ENCODE data around the gene ADH5.
"Not testable (repeated sequence)": the region's sequence is repeated elsewhere in the genome, so short reads cannot be mapped to it uniquely, and the experiment has no call there.

ADH5 gene

DNA sequence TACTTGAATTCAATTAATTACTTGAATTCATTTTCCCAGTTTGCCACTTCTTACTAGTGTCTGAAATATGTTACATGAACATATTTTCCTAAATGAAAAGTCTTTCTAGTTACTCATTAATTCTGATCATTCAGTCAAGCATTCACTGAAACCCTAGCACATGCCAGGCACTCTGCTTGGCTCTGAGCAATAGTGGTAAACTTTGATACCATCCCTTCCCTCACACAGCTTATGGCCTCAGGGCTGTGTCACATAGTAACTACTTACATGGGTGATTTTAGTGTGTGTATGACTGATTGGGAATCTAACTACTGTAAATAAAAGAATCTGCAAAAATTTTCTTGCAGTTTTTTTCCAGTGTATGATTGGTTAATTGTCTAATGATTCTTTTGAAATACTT is 60.4 kb downstream of the ADH5 start:
- DNase-seq: no peak

DNA sequence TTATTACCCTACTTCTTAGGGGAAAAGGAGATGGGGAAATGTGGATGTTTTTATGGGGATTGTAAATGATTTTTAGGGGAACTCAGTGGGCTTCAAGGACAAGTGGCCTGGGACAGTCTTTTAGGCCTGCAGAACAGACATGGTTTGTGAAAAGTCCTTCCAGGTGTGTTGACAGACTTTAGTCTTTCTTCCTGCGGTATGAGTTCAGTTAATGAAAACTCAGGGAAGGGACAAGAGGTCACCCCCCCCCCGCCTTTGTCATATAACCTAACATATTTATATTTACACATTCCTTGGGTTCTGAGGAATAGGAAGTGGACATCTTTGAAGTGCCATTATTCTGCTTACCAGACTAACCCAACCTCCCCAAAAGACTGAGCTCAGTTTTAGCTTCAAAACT is 61.3 kb downstream of the ADH5 start:
- no peak for DNase-seq

DNA sequence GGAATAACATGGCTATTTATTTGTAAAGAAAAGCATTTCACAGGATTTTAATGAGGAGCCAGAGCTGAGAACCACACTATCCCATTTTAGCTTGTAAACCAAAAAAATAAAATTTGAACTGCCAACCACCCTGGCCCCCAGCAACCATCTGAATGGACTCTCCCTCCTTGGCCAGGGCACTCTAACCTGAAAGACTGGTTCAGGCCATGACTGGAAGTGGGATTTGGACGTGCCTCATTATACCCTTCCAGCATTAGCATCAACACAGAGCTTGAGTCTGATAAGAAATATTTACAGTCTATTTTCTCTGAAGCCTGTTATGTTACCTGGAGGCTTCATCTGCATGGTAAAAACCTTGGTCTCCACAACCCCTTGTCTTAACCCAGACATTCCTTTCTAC is 63.1 kb downstream of the ADH5 start:
- DNase-seq: no peak

DNA sequence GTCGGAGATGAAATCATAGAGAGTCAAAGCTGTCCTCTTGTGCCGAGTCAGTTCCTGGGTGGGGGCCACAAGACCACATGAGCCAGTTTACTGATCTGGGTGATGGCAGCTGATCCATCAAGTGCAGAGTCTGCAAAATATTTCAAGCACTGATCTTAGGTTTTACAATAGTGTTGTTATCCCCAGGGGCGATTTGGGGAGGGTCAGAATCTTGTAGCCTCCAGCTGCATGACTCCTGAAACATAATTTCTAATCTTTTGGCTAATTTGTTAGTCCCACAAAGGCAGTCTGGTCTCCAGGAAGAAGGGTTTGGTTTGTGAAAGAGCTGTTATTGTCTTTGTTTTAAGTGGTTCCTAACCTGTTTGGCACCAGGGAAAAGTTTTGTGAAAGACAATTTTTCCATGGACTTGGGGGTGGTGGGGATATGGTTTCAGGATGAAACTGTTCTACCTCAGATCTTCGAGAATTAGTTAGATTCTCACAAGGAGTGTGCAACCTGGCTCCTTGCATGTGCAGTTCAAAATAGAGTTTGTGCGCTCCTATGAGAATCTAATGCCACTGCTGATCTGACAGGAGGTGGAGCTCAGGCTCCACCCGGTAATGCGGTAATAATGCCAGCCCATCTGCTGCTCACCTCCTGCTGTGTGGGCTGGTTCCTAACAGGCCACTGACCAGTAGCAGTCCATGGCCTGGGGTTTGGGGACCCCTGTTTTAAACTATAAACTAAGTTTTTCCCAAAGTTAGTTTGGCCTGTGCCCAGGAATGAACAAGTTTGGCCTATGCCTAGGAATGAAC is 63.9 kb downstream of the ADH5 start:
- no peak for DNase-seq

DNA sequence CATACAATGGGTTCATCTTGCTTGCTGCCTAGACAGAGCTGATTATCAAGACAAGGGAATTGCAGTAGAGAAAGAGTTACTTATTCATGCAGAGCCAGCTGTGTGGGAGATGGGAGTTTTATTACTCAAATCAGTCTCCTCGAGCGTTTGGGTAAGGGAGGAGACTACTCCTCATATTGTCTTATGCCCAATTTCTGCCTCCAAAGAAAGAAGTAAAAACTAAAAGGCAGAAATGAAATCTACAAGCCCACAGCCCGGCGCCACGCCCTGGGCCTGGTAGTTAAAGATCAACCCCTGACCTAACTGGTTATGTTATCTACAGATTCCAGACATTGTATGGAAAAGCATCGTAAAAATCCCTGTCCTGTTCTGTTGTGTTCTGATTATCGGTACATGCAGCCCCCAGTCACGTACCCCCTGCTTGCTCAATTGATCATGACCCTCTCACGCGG is 64.8 kb downstream of the ADH5 start:
- not testable (repeated sequence) for DNase-seq

DNA sequence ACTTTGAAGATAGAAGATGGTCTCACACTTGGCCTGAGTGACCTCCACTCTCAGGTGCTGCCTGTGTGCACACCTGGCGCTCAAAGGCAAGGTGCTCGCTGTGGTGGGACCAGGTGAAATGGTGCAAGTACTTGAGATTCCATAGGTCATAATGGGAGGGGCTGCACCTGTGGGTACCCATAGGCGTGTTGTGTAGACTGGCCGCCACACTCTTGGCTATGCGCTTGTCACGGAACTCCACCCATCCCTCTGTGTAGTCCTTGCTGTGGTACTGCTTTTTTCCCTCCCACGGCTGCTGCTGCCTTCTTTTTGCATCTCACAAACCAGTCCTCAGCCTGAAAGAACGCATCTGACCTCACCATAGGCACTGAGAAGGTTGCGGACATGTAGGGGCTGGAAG is 66.0 kb downstream of the ADH5 start:
- no peak for DNase-seq

DNA sequence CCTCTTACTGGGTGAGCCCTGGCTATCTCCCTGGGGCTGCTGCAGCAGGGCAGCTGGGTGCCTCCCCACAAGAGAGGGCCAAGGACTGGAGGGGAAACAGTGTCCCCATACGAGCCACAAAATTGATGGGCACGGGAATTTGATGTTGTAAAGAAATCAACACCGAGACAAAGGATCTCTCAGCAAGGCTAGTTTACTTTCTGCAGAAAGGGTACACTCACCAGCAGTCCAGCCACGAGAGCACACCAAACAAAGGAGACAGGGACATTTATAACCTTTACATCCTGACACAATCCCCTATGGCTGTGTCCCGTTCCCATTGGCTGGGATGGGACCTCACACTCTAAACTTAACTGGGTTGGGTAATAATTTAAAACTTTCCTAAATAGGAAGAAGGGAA is 67.2 kb downstream of the ADH5 start:
- DNase-seq: no peak
